ENCODE data around the gene PMEL.
A peak's percentile ranks its signal among the peaks of the same experiment; 100 is the strongest.
"Not testable (repeated sequence)": the region's sequence is repeated elsewhere in the genome, so short reads cannot be mapped to it uniquely, and the experiment has no call there.

PMEL gene

GRCh38 chr12:55938826-55939501, 26.9 kb downstream of the PMEL start:
- no peak for DNase-seq

- DNase-seq, result no peak
Observed at GRCh38 chr12:55937981-55938380, 27.9 kb downstream of the PMEL start.

- peak; percentile 47 for DNase-seq
Observed at GRCh38 chr12:55935738-55936151, 30.1 kb downstream of the PMEL start.

GRCh38 chr12:55934773-55935172, 31.1 kb downstream of the PMEL start:
- no peak for DNase-seq

GRCh38 chr12:55933799-55934742, 31.8 kb downstream of the PMEL start:
- no peak for DNase-seq

GRCh38 chr12:55933169-55933798, 32.6 kb downstream of the PMEL start:
- peak; percentile 65 for DNase-seq

GRCh38 chr12:55932551-55932910, 33.3 kb downstream of the PMEL start:
- peak; percentile 65 for DNase-seq

- DNase-seq, result peak; percentile 63
Observed at GRCh38 chr12:55931780-55932550, 33.9 kb downstream of the PMEL start.

- peak; percentile 24 for DNase-seq
Observed at GRCh38 chr12:55931317-55931779, 34.5 kb downstream of the PMEL start.

- peak; percentile 90 for DNase-seq
Observed at GRCh38 chr12:55930771-55931316, 35.0 kb downstream of the PMEL start, which contains the start of gene DGKA. Gene DGKA (plus strand): TSS chr12:55931162. CDS start chr12:55936504, 5,342 bp downstream.

GRCh38 chr12:55929306-55929791, 36.5 kb downstream of the PMEL start:
- peak; percentile 94 for DNase-seq

GRCh38 chr12:55927588-55928502, 38.0 kb downstream of the PMEL start, which contains the start of gene PYM1:
Gene PYM1 (minus strand): TSS chr12:55927894. CDS start chr12:55927761, 133 bp downstream.
- DNase-seq, result peak; percentile 78

- DNase-seq, result peak; percentile 93
Observed at GRCh38 chr12:55926738-55927587, 38.9 kb downstream of the PMEL start.

- DNase-seq, result no peak
Observed at GRCh38 chr12:55925870-55926737, 39.7 kb downstream of the PMEL start.

GRCh38 chr12:55925371-55925770, 40.5 kb downstream of the PMEL start:
- no peak for DNase-seq

GRCh38 chr12:55923648-55924047, 42.2 kb downstream of the PMEL start:
- not testable (repeated sequence) for DNase-seq

- DNase-seq, result no peak
Observed at GRCh38 chr12:55922126-55922525, 43.7 kb downstream of the PMEL start.

GRCh38 chr12:55919032-55919431, 46.8 kb downstream of the PMEL start:
- not testable (repeated sequence) for DNase-seq

- no peak for DNase-seq
Observed at GRCh38 chr12:55915482-55915859, 50.4 kb downstream of the PMEL start.
